CD4-positive, alpha-beta T cell (primary cell): ENCODE results near the gene TBPL2. TPM values are rescaled to one million over a fixed set of nuclear protein-coding genes. Genes with fewer than 3 reads are reported as not detected.
"Not testable (repeated sequence)": the region's sequence is repeated elsewhere in the genome, so short reads cannot be mapped to it uniquely, and the experiment has no call there.

Experiments used
- ATAC-seq: fragments of 200-7000 bp; cut with Tn5 transposase; one replicate; pipeline ENCODE4 v1.10.0; 2022; ENCODE audit warnings: mild to moderate bottlenecking; ENCODE audit not compliant: poor library complexity
- CTCF ChIA-PET: fragments of 350-600 bp; sonication (Branson Sonifier 250); formaldehyde crosslinking; loops from one replicate; lab custom pipeline; 2021; ENCODE audit warnings: antibody characterized with exemption, inconsistent platforms; lab: Charles Lee
- POLR2A ChIA-PET: fragments of 350-600 bp; sonication (Branson Sonifier 250); formaldehyde crosslinking; loops from one replicate; lab custom pipeline; 2021; ENCODE audit warnings: antibody characterized with exemption, inconsistent platforms; lab: Charles Lee
- DNase-seq, 14 experiments: peaks; one replicate each; pipeline ENCODE4 v3.0.0-alpha.2; 2013 to 2020; ENCODE audit warnings: mixed read lengths in 2 of 14
- H3K27ac ChIP-seq, 2 donors: one replicate each; pipeline versions ENCODE4 v1.5.1 to v1.7.0; 2013; ENCODE audit warnings: low read length in 2 of 2, low read depth in 1 of 2, mild to moderate bottlenecking in 1 of 2
- H3K27me3 ChIP-seq, 2 experiments: 1 replicate in 1 of 2; 2 replicates in 1 of 2; pipeline versions ENCODE4 v1.6.1 to v1.7.0; 2013; ENCODE audit warnings: low read length in 2 of 2, control low read depth in 1 of 2, mild to moderate bottlenecking in 1 of 2, moderate library complexity in 1 of 2; ENCODE audit not compliant: insufficient read depth in 2 of 2, control insufficient read depth in 1 of 2
- H3K36me3 ChIP-seq: one replicate; pipeline ENCODE4 v1.6.1; 2013; ENCODE audit warnings: low read length, control low read depth; ENCODE audit not compliant: insufficient read depth
- H3K4me1 ChIP-seq: one replicate; pipeline ENCODE4 v1.6.1; 2013; ENCODE audit warnings: low read length, control low read depth; ENCODE audit not compliant: insufficient read depth
- H3K4me3 ChIP-seq: one replicate; pipeline ENCODE4 v1.5.1; 2013; ENCODE audit warnings: mild to moderate bottlenecking, low read length, moderate library complexity
- H3K9me3 ChIP-seq, 2 experiments: 1 replicate in 1 of 2; 2 replicates in 1 of 2; pipeline versions ENCODE4 v1.6.1 to v1.7.0; 2013; ENCODE audit warnings: low read length in 2 of 2, mild to moderate bottlenecking in 2 of 2, control low read depth in 1 of 2, moderate library complexity in 1 of 2; ENCODE audit not compliant: control insufficient read depth in 1 of 2, insufficient read depth in 1 of 2
- H3K27ac Mint-ChIP-seq: one replicate; pipeline ENCODE4 v1.8.0; 2020; ENCODE audit warnings: mixed read lengths
- H3K27me3 Mint-ChIP-seq: one replicate; pipeline ENCODE4 v1.8.0; 2021; ENCODE audit warnings: mixed read lengths
- H3K36me3 Mint-ChIP-seq: one replicate; pipeline ENCODE4 v1.8.0; 2021; ENCODE audit warnings: low read depth, mixed read lengths
- H3K4me1 Mint-ChIP-seq: one replicate; pipeline ENCODE4 v1.8.0; 2021; ENCODE audit warnings: low read depth, mixed read lengths
- H3K4me3 Mint-ChIP-seq: one replicate; pipeline ENCODE4 v1.8.0; 2020; ENCODE audit warnings: mild to moderate bottlenecking, mixed read lengths
- H3K9me3 Mint-ChIP-seq: one replicate; pipeline ENCODE4 v1.8.0; 2020; ENCODE audit warnings: mixed read lengths
- CTCF ChIP-seq: fragments of 200-600 bp; IDR thresholded peaks from one replicate; pipeline ENCODE4 v1.8.0; 2022; ENCODE audit warnings: antibody characterized with exemption, mild to moderate bottlenecking
- intact Hi-C, 2 experiments: fragments of 100-400 bp; cut with DNase I in 1 of 2; cut with micrococcal nuclease in 1 of 2; formaldehyde crosslinking; loops; one replicate each; pipeline versions ENCODE4 v1.15.1 to v1.9.0; 2023 to 2025; cut with DNase I, micrococcal nuclease
- total RNA-seq, 174 experiments: library from RNA in 2 of 174; stranded (reverse) in 2 of 174; gene quantifications; one replicate each; pipeline ENCODE4 v1.2.3 and lab custom pipeline; 2021 to 2026

TBPL2 gene
- total RNA-seq, 2 experiments from 2014 or later, result not detected

- TF ChIP-seq CTCF, result no peak
- Mint-ChIP-seq H3K4me1 (peaks cover 17% of the 10 kb centered on the region), H3K27me3 (no peaks in the 10 kb centered on the region), H3K9me3 (no peaks in the 10 kb centered on the region), H3K4me3 (peak overlapping the region; percentile 50), H3K27ac (peak overlapping the region; percentile 80), H3K36me3 (peaks cover 87% of the 10 kb centered on the region)
- Histone ChIP-seq H3K36me3 (peaks cover 62% of the 10 kb centered on the region), H3K27ac (peak overlapping the region; percentile 18 to 77), H3K9me3 (no peaks in the 10 kb centered on the region), H3K4me1 (peaks cover 11% of the 10 kb centered on the region), H3K27me3 (no peaks in the 10 kb centered on the region), H3K4me3 (peak overlapping the region; percentile 11)
- POLR2A ChIA-PET, result interaction anchor here (1.0 to 1.4 kb wide), 2 partner anchors 12 to 32 kb away, joined by 4 read pairs; no protein-coding TSS in a partner anchor
- CTCF ChIA-PET, result interaction anchor here (1.5 kb wide), 1 partner anchor 60 kb away, joined by 3 read pairs; no protein-coding TSS in a partner anchor
- ATAC-seq (peak; percentile 43), DNase-seq (peak in 4 of 14 experiments; percentile 17 to 56 (median 33))
- intact Hi-C loops, result no loop called here
These were observed 54.2 kb downstream of the TBPL2 start for GRCh38 chr14:55386037-55386808.

GRCh38 chr14:55384536-55384935 is 55.9 kb downstream of the TBPL2 start:
- peaks cover 90% of the 10 kb centered on the region for H3K36me3 Mint-ChIP-seq
- CTCF ChIA-PET, result interaction anchor here (0.6 kb wide), 1 partner anchor 35 kb away, joined by 3 read pairs; no protein-coding TSS in a partner anchor
- no peak overlapping the region for H3K4me3 ChIP-seq
- no peak for DNase-seq
- no peaks in the 10 kb centered on the region for H3K9me3 ChIP-seq
- no peak overlapping the region for H3K4me3 Mint-ChIP-seq
- no peaks in the 10 kb centered on the region for H3K9me3 Mint-ChIP-seq
- peaks cover 69% of the 10 kb centered on the region for H3K36me3 ChIP-seq
- TF ChIP-seq CTCF, result no peak
- no peak overlapping the region for H3K27ac ChIP-seq
- ATAC-seq, result no peak
- H3K27ac Mint-ChIP-seq, result no peak overlapping the region
- POLR2A ChIA-PET, result interaction anchor here (0.7 kb wide), 1 partner anchor 201 kb away, joined by 3 read pairs; no protein-coding TSS in a partner anchor
- no peaks in the 10 kb centered on the region for H3K27me3 ChIP-seq
- peaks cover 11% of the 10 kb centered on the region for H3K4me1 ChIP-seq
- intact Hi-C loops, result no loop called here
- H3K27me3 Mint-ChIP-seq, result no peaks in the 10 kb centered on the region
- peaks cover 17% of the 10 kb centered on the region for H3K4me1 Mint-ChIP-seq

GRCh38 chr14:55383541-55384140 is 56.8 kb downstream of the TBPL2 start:
- POLR2A ChIA-PET, result interaction anchor here (0.6 kb wide), 1 partner anchor 23 kb away, joined by 3 read pairs; no protein-coding TSS in a partner anchor
- Histone ChIP-seq H3K4me3 (no peak overlapping the region), H3K4me1 (peaks cover 11% of the 10 kb centered on the region), H3K9me3 (no peaks in the 10 kb centered on the region), H3K27me3 (no peaks in the 10 kb centered on the region), H3K36me3 (peaks cover 67% of the 10 kb centered on the region), H3K27ac (no peak overlapping the region)
- no peak for ATAC-seq
- no peaks in the 10 kb centered on the region for H3K9me3 Mint-ChIP-seq
- H3K27me3 Mint-ChIP-seq, result no peaks in the 10 kb centered on the region
- intact Hi-C loops, result no loop called here
- H3K4me1 Mint-ChIP-seq, result peaks cover 17% of the 10 kb centered on the region
- H3K27ac Mint-ChIP-seq, result peak overlapping the region; percentile 42
- H3K36me3 Mint-ChIP-seq, result peaks cover 87% of the 10 kb centered on the region
- DNase-seq, result no peak
- CTCF ChIA-PET, result interaction anchor here (0.6 kb wide), 1 partner anchor 34 kb away, joined by 3 read pairs; no protein-coding TSS in a partner anchor
- H3K4me3 Mint-ChIP-seq, result no peak overlapping the region
- no peak for TF ChIP-seq CTCF

GRCh38 chr14:55383056-55383466 is 57.4 kb downstream of the TBPL2 start:
- H3K9me3 ChIP-seq, CTCF ChIA-PET, H3K27ac ChIP-seq, H3K27me3 ChIP-seq, H3K27me3 Mint-ChIP-seq, intact Hi-C loops, H3K4me3 Mint-ChIP-seq, H3K4me3 ChIP-seq, H3K27ac Mint-ChIP-seq, H3K9me3 Mint-ChIP-seq, ATAC-seq, POLR2A ChIA-PET, DNase-seq: not testable (repeated sequence)
- peaks cover 11% of the 10 kb centered on the region for H3K4me1 ChIP-seq
- peaks cover 65% of the 10 kb centered on the region for H3K36me3 ChIP-seq
- Mint-ChIP-seq H3K4me1 (peaks cover 17% of the 10 kb centered on the region), H3K36me3 (peaks cover 87% of the 10 kb centered on the region)
